ENCODE measurements around the gene AVL9.
"Not testable (repeated sequence)": the region's sequence is repeated elsewhere in the genome, so short reads cannot be mapped to it uniquely, and the experiment has no call there.

AVL9 gene

DNA sequence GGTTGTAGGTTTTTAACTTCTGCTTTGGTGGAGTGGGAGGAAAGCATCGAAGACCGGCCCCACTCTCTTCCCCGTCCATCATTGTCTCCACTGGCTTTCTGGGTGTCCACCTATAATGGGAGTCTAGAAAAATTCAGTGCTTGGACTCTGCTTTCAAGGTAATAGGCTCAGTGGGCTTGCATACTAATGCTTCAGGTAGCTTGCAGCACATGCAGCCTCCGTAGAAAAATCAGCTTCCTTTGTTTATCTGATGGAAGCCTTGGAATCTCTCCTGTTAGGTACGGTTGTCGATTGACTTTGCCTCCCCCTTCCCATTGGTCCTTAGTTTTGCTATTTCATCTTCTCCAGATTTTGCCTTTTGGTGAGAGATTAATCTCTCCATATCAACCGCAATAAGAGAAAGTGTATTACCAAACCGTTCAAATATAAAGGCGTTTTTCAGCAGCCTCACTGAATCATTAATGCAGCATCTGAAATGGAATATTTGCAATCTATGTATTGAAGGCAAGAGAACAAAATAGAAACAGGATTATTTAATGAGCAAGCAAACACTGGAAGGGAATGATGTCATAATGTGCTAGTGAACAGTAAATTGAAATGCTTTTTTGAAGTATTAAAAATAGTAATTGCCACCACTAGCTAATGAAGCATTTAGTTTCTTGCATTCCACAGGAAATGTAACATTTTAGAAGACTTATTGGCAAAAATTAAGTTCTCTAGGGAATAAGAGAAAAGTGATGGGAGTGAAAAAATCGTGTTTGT lies 944 bp downstream of the AVL9 start:
- FAIRE-seq, result no peak

DNA sequence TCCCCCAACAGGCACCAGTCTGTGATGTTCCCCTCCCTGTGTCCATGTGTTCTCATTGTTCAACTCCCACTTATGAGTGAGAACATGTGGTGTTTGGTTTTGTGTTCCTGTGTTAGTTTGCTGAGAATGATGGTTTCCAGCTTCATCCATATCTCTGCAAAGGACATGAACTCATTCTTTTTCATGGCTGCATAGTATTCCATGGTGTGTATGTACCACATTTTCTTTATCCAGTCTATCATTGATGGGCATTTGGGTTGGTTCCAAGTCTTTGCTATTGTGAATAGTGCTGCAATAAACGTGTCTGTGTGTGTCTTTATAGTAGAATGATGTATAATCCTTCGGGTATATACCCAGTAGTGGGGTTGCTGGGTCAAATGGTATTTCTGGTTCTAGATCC lies 4.5 kb downstream of the AVL9 start:
- not testable (repeated sequence) for FAIRE-seq

DNA sequence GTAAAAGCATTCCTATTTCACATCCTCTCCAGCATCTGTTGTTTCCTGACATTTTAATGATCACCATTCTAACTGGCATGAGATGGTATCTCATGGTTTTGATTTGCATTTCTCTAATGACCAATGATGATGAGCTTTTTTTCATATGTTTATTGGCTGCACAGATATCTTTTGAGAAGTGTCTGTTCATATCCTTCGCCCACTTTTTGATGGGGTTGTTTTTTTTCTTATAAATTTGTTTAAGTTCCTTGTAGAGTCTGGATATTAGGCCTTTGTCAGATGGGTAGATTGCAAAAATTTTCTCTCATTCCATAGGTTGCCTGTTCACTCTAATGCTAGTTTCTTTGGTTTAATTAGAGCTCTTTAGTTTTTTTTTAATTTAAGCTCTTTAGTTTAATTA lies 4.9 kb downstream of the AVL9 start:
- not testable (repeated sequence) for FAIRE-seq

DNA sequence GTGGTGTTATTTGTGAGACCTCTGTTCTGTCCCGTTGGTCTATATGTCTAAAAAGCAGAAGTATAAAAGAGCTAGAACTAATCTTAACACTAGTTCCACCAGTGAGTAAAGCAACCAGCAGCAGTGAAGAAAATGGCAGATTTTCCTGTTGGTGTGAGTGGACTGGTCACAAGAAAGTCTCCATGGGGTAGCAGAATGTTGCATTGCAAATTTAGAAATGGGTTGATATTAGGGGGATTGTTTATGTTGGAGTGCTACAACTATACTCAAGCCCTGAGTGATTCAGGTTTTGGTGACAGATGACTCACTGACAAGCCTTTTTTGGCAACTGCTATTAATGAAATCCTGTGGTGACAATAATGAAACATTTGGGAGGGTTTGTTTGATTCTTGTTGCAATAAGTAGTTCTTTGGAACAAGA lies 5.6 kb downstream of the AVL9 start:
- FAIRE-seq, result no peak

DNA sequence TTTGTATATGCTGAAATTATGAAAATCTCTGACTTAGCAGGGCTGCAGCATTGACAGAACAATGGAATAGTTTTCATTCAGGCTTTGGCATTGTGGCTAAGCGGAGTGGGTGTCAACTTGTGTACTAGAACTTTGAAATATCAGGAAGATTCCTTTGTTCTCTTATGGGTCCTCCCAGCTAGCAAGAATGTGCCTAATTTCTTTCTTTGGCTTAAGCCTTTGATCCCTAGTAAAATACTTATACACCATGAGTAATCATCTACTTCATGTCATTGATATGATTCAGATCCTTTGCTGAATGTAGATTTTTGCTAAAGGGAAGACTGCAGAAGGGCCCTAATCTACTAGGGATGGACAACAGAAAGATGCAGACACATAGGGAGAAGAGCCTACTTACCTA lies 6.2 kb downstream of the AVL9 start:
- FAIRE-seq, result no peak

DNA sequence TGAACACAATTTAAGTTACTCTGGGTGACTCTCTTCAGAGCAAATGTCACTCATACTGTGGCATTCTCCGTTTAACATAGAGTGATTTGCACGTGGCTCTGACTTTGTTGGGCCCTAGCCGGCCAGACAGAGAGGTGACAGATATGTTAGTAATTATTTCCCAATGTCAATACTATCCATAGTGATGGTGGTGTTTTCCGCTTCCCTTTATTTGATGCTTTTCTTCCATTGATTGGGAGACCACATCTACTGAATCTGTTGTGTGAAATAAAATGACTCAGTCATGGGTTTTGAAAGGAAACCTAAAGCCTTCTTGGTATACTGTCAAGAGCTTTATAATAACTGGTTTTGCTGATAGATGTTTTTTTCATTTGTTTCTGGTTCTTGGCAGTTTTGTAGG lies 7.4 kb downstream of the AVL9 start:
- FAIRE-seq, result no peak

DNA sequence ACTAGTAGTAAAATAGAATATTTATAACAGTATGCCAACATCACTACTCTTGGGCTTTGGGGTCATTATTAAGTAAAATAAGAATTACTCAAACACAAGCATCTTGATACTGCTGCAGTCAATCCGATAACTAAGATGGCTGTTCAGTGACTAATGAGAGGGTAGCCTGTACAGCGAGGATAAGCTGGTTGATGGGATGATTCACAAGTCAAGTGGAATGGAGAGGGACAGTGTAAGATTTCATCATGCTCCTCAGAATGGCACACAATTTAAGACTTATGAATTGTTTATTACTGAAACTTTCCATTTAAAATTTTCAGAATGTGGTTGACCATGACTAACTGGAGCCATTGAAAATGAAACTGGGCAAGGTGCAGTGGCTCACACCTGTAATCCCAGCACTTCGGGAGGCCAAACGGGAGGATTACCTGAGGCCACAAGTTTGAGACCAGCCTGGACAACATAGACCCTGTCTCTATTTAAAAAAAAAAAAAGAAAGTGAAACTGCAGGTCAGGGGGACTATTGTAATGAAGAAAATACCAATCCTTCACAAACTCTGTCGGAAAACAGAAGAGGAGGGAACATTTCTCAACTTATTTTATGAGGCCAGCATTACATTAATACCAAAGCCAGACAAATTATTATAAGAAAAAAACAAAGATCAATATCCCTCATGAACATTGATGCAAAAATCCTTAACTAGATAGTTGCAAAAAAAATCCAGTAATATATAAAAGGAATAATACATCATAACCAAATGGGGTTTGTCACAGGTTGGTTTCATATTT lies 11.2 kb downstream of the AVL9 start:
- FAIRE-seq, result no peak

DNA sequence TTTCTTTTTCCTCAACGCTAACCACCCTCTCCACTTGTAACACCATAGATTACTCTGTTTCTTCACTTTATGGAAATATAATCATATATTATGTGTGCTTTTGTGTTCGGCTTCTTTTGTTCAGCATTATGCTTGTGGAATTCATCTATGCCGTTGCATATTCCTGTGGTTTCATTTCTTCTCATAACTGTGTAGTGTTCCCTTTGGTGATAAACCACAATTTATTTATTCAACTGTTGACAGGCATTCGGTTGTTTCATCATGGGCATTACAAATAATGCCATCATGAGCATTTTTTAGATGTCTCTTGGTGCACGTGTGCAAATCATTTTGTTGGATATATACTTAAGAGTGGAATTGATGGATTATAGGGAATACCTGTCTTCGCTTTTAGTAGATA lies 12.1 kb downstream of the AVL9 start:
- FAIRE-seq, result no peak

DNA sequence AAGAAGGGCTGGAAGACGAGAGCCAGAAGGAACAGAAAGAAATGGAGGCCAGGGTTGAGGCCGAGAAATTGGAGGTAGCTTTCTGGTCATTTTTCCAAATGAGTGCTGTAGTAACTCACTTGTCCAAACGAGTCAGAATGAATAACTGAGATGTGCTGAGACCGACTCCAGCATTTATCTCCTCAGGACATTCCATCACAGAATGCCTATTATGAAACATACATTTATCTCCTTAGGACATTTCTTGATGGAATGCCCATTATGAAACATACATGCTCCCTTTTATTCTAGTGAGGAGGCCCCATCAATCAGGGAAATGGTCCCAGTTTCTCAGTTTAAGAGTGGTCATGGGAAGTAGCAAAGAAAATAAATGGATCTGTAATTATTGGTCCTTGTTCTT lies 16.5 kb downstream of the AVL9 start:
- FAIRE-seq, result no peak

DNA sequence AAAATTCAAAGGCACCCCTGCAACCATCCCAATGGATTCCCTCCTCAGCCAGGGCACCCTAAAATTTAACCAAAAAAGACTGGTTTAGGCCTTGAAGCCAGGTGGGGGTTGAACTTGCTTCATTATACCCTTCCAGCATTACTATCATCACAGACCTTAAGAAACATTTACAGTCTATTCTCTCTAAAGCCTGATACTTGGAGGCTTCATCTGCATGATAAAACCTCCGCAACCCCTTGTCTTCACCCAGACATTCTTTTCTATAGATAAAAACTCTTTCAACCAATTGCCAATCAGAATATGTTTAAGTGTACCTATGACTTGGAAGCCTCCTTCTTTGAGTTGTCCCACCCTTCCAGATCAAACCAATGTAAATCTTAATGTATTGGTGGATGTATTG lies 17.9 kb downstream of the AVL9 start:
- FAIRE-seq, result no peak

DNA sequence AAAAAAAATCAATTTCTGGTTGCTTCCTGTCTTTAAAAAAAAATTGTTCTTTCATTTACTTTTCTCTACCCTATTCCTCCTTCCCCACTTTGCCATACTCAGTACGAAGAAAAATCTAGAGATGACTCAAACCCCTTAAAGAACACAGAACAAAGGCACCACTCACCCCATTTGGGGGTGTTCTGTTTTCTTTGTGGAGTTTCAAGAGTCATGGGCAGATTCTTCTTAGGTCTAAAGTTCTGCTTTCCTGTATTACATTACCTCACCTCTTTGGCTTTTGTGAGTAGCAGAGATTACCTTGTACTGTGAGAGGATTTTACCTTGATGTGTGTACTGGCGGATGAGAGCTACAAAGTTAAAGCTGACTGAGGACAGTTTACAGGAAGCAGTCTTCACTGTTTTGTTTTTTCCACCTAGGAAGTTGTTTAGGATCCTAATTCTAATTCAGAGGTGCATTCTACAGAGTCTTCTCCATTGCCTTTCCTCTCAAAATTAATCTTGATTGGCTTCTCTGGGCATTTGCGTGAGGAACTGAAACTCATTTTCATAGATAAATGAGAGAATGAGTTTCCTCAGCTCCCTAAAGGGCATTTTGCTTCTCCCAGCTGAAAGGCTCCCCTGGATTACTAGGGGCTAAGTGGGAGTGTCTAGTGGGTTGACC lies 20.7 kb downstream of the AVL9 start:
- no peak for FAIRE-seq

DNA sequence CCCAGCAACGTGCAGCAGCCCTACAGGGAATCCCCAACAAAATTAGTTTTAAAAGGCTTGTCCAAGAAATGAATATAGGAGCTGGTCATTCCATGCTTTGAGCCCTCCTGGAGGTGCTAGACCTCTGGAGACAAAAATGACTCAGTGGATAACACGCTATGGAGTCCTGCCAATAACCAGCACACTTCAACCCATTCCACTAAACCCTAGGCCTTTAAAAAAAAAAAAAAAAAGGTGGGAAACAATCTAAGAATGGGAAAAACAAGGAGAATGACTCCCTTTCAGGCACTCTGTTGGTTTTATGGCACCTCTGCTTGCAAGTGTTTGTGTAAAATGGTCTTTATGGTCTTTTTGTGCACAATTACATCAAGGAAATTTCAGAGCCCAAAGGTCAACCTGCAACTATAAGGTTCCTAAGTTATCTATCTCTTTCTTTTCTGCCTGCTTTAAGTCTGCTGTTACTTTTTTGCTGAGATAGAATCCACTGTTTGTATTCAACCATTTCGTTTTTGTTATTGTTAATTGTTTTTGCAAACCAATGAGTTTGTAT lies 21.3 kb downstream of the AVL9 start:
- no peak for FAIRE-seq

DNA sequence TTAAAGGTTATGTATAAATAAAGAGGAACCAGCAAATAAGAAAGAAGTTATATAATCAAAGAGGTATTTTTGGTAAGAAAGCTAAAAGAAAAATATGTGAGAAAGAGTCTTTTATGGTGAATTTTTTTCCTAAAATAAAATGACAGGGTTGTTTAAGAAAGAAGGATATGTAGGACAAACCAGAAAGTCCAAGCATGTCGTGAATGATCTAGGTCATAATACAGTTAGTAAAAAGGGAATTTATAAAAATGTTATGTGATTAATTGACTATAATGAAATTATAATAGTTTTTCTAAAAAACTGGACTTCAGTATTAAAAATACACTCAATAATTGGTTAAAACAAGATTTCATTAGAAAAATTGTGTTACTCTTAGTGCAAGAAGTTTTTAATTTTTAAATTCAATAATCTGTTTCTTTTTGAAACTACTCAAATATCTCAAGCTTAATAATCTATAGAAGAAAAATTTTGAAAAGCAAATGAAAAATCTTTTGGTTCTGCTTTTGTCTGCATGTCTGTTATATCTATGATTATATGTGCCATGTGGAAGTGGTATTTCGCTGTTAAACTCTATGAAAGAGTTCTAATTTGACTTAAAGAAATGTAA lies 23.3 kb downstream of the AVL9 start:
- FAIRE-seq, result no peak

DNA sequence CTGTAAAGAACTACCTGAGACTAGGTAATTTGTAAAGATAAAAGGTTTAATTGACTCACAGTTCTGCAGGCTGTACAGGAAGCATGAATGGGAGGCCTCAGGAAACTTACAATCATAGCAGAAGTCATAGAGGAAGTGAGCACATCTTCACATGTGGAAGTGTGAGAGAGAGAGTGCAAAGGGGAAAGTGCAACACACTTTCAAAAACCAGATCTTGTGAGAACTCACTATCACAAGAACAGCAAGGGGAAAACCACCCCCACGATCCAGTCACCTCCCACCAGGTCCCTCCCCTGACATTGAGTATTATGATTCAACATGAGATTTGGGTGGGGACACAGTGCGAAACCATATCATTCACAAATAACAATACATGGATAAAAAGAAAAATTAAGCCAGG lies 24.5 kb downstream of the AVL9 start:
- FAIRE-seq, result no peak

DNA sequence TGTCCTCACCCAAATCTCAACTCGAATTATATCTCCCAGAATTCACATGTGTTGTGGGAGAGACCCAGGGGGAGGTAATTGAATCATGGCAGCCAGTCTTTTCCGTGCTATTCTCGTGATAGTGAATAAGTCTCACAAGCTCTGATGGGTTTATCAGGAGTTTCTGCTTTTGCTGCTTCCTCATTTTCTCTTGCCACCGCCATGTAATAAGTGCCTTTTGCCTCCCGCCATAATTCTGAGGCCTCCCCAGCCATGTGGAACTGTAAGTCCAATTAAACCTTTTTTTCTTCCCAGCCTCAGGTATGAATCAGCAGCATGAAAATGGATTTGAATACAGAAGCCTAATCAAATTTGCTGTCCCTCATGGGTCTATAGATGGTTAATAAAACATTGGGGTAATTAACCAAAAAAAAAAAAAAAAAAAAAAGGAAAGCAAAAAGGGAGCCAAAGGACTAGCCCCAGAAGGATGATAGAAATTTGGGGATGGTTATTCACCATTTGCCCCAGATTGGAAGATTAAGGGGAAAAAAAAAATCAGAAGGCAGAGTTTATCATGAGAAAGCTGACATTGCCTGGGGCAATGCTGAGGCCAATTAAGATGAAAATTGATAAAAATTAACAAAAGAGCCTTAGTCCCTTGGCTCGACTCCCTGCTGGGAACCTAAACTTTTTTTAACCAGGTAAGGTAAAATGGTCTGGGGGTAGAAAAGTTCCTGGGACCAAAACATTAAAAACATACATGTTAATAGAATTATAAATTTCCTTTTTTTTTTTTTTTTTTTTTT lies 27.6 kb downstream of the AVL9 start:
- FAIRE-seq, result no peak

DNA sequence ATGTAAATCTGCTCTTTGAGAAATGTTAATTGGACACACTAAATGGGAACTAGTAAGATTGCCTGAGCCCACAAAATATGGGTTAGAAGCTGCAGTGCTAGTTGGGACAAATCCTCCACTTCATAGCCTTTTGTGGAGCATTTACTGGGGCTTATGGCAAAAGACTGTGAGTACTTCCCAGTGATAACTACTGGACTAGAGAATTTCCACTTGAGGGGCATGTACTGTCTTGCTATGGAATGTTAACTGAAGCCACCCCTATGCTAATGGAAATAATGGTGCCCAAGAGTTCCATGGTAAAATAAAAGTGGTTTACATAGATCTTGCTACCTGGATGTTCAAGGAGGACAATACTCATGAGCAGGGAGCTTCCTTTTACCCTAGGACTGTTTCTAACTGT lies 29.3 kb downstream of the AVL9 start:
- no peak for FAIRE-seq

DNA sequence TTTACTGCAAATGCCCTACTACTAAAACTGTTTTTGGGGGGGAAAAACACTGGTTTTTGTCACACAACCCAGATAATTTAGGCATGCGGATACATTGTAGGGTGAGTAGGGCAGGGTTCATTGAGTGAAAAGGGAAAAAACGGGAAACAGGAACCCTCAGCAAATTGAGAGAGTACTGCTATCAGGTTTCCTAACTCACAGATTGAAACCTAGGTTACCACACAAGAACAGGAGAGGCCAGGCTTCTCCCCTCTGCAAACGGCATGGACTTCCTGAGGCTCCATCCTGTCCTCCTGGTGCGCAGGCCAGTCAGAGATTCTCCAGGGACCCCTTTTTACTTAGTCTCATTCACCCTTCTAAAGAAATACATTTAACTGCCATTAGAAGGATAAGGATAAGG lies 30.6 kb downstream of the AVL9 start:
- no peak for FAIRE-seq

DNA sequence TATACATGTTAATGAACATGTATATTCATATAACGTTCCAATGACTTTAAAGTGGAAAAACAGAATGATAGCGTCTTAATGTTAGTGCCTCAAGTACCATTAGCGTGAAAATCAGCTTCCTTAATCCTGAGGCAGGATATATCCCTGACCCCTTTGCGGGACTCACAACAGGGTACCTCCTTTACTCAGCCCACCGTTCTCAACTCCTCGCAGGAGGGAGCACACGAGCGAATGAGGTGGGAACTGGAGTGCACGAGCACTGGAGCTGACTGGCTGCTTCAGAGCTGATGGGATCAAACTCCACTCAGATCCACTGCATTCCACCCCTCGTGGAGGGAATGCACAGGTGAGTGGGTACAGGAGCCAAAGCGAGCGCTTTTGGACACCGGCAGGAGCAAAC lies 36.1 kb downstream of the AVL9 start:
- no peak for FAIRE-seq

DNA sequence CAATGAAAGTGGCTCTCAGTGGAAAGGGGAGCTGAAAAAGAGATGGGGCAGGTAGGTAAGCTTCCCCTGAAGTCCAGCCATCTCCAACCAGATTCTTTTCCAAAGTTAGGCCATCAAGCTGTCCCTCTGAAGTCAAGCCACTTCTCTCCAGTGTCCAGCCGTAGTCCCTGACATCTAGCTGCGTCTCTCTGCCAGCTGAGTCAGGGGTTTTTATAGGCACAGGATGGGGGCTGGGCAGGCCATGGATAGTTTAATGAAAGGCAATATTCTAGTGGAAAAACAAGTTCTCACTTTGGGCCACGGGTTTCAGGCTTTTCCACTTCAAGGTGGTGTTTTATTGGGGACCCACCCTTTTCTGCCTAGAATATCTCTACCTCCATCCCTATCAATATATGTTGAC lies 36.8 kb downstream of the AVL9 start:
- FAIRE-seq, result no peak

DNA sequence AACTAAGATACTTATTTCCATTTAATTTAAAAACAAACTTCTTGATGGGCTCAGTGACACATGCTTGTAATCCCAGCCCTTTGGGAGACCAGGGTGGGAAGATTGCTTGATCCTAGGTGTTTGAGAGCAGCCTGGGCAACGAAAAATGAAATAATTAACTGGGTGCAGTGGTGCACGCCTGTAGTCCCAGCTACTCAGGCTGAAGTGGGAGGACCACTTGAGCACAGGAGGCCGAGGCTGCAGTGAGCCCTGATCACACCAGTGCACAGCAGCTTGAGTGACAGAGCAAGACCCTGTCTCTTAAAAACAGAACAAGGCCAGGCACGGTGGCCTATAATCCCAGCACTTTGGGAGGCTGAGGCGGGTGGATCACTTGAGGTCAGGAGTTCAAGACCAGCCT lies 37.4 kb downstream of the AVL9 start:
- no peak for FAIRE-seq

DNA sequence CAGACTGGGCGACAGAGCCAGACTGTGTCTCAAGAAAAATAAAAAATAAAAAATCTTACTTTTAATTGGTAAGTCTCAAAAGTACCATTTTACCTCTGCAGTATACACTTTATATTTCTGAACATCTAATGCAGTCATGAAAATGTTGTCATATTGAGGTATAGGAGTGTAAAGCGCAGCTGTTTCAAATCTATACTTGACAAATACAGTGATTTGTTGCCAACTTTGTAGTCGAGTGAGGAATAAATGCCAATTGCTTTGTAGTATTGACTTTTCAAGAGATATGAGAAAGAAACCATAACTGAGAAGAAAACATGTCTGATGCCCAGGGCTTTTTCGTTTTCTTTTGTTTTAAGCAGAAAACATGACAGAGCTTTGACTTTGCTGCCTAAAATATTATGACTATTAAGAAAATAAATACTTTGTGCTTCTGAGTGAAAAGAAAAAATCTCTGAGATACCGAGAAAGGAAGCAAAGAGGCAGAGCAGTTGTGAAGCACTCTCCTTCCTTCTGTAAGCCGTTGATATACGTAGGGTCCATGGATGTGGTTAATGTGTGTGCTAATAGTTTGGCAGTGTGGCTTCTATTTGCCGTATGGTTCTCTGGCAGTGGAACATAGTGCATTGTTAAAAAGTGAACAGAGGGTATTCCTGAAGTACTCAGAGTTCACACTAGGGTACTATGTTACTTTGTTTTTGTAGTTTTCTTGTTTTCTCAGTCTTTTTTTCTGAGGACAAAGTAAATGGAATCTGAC lies 38.2 kb downstream of the AVL9 start:
- no peak for FAIRE-seq
